Cardiac muscle cell (in vitro differentiated cells and primary cell): ENCODE results near the gene IFNK. TPM values are rescaled to one million over a fixed set of nuclear protein-coding genes. Genes with fewer than 3 reads are reported as not detected.

ENCODE experiments used
- DNase-seq, 2 donors: peaks; one replicate each; pipeline versions ENCODE4 v3.0.0 to v3.0.0-alpha.2; 2010 to 2017; ENCODE audit warnings: low read depth in 1 of 2, low spot score in 1 of 2
- H3K27ac ChIP-seq: fragments of 200-600 bp; sonication (generic); 2 replicates; pipeline ENCODE4 v1.5.1; 2016
- H3K27me3 ChIP-seq: fragments of 200-600 bp; sonication (generic); 2 replicates; pipeline ENCODE4 v1.6.0; 2016; ENCODE audit warnings: control low read depth
- H3K36me3 ChIP-seq: fragments of 200-600 bp; sonication (generic); 2 replicates; pipeline ENCODE4 v1.5.1; 2016; ENCODE audit warnings: control low read depth
- H3K4me1 ChIP-seq: fragments of 200-600 bp; sonication (generic); 2 replicates; pipeline ENCODE4 v1.8.1; 2017; ENCODE audit warnings: low read depth, mild to moderate bottlenecking, mixed run types
- H3K4me3 ChIP-seq: fragments of 200-600 bp; sonication (generic); 2 replicates; pipeline ENCODE4 v1.5.1; 2016; ENCODE audit warnings: mild to moderate bottlenecking
- H3K9me3 ChIP-seq: fragments of 200-600 bp; sonication (generic); 2 replicates; pipeline ENCODE4 v1.5.1; 2017; ENCODE audit warnings: low read depth, mild to moderate bottlenecking, control low read depth
- CTCF ChIP-seq: IDR thresholded peaks from 2 replicates; pipeline ENCODE4 v1.5.1; 2012; ENCODE audit warnings: low read depth, mild to moderate bottlenecking, low read length
- polyA plus RNA-seq: library from polyadenylated mRNA; unstranded; fragments of >200 nt; fragmentation: Nextera tagmentation; extraction: Ambion mirVana; gene quantifications from 2 replicates; pipeline ENCODE4 v1.2.1, GENCODE V29; 2016
- total RNA-seq: library from RNA; depleted of rRNA; stranded (reverse); fragments of >200 nt; gene quantifications from 2 replicates; pipeline ENCODE4 v1.2.3, GENCODE V29; 2016

Gene IFNK
- total and polyA plus RNA-seq, 2 experiments from 2014 or later = not detected

DNA sequence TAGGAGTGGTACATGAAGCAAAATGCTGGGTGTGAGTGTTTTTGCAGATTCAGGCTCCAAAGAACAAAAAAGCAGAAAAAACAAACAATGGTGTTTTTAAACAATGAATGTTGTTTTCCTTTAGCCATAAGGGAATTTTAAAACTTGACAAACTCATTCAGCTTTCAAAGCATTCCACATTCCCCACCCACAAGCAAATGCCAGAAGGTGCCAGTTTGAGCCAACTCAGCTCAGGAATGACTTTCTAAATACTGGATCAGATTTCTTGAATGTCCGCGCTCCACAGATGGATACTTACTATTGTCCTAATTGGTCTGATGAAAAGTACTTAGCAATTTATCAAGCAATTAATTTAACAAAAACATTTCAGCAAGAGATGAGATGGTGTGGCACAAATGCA, 18.4 kb downstream of the IFNK start:
- Histone ChIP-seq H3K4me3 (no peak overlapping the region), H3K9me3 (no peaks in the 10 kb centered on the region), H3K4me1 (no peaks in the 10 kb centered on the region), H3K27me3 (no peaks in the 10 kb centered on the region), H3K27ac (no peak overlapping the region), H3K36me3 (peaks cover 8% of the 10 kb centered on the region)
- DNase-seq = no peak
- no peak for TF ChIP-seq CTCF

DNA sequence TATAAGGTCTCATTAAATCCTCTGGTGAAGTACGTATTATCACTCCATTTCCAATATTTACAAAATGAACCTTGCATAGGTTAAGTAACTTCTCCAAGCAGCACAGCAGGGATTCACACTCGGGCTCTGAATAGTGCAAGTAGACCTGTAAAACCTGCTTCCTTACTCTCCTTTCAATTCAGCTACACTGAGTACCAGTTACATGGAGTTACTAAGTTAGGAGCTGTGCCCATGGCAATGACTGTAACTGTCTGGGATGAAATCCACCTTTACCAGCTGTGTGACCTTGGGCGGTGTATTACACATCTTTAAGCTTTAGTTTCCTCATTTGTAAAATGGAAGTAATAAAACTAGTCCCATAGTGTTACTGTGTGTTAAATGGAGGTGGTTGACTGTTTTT, 21.4 kb downstream of the IFNK start:
- Histone ChIP-seq H3K27me3 (no peaks in the 10 kb centered on the region), H3K9me3 (no peaks in the 10 kb centered on the region), H3K27ac (no peak overlapping the region), H3K4me3 (no peak overlapping the region), H3K4me1 (no peaks in the 10 kb centered on the region), H3K36me3 (peaks cover 13% of the 10 kb centered on the region)
- DNase-seq = no peak
- TF ChIP-seq CTCF = no peak

DNA sequence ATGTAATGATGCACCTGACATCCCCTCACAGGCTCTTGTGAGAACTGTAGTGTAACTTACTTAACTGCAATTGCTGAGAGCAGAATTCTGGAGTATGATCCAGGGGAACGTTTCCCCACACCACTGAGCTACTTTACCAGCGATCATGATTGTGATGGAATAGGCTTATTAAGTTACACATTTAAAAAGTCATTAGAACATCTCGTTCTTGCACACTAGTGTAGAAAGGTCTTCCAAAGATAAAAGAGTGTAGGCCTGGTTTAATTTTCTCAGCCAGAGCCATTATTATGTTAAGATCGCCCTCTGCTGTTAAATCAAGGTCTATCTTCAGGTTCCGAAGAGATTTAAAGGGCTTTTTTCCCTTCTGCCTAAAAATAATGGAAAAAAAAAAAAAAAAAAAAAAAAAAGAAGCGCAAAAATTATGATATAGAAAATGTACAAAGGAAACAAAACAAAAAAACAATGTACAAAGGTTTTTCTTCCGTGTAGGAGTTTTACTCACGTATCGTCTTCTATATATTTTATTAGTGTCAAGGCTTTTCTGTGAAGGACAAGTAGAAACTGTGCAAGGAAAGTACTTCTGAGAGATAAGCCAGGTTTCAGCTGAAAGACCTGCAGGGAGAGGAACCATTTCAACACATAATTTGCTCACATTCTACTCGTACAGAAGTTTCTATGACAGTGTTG, 24.1 kb downstream of the IFNK start:
- TF ChIP-seq CTCF = peak; percentile 44
- no peaks in the 10 kb centered on the region for H3K9me3 ChIP-seq
- no peak overlapping the region for H3K27ac ChIP-seq
- H3K27me3 ChIP-seq = no peaks in the 10 kb centered on the region
- no peak overlapping the region for H3K4me3 ChIP-seq
- DNase-seq = peak; percentile 63 to 64
- peaks cover 13% of the 10 kb centered on the region for H3K36me3 ChIP-seq
- no peaks in the 10 kb centered on the region for H3K4me1 ChIP-seq

DNA sequence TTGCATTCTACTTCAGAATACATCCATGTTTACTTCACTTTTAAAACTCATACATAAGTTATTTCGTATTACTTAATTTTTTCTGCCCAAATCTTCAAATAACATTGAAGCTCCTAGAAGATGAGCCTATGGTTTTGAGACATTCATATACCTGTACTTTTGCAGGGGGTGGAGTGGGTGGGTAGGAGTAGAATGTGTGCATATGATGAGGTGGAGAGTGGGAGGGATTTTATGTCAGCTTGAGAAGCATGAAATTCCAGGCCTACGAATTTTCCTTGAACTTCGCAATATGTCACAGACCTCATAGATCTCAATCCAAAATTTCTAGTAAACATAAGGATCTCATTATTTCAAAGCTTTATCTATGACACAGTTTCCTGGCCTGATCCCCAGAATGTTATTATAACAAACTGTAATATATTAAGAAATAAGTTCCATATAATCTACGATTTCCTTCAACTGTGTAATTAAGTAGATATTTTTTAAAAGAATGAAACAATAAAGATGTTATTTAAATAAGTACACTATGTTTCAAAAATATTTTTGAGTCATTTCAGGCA, 25.2 kb downstream of the IFNK start:
- TF ChIP-seq CTCF = no peak
- Histone ChIP-seq H3K27ac (no peak overlapping the region), H3K9me3 (no peaks in the 10 kb centered on the region), H3K27me3 (no peaks in the 10 kb centered on the region), H3K4me1 (no peaks in the 10 kb centered on the region), H3K36me3 (peaks cover 13% of the 10 kb centered on the region), H3K4me3 (no peak overlapping the region)
- DNase-seq = peak in 1 of 2 donors; percentile 72

DNA sequence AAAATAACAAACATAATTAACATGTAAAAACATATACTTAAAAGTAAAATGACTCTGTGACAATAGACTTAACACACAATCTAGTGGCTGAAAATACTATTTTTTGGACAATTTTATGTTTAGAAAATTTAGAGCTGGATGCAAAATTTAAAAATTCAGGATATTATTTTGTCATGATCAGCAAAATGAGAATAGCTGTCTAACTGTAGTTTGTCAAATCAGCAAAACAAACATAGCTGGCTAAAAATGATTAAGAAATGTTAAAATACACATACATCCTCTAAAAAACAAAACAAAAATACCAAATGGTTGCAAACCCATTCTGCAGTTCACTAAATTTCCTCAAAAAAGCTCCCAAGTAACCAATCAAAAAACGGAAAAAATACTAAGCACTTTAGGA, 30.6 kb downstream of the IFNK start:
- H3K36me3 ChIP-seq = peaks cover 29% of the 10 kb centered on the region
- H3K27ac ChIP-seq = no peak overlapping the region
- no peaks in the 10 kb centered on the region for H3K9me3 ChIP-seq
- no peaks in the 10 kb centered on the region for H3K27me3 ChIP-seq
- no peak for DNase-seq
- no peaks in the 10 kb centered on the region for H3K4me1 ChIP-seq
- no peak overlapping the region for H3K4me3 ChIP-seq
- TF ChIP-seq CTCF = no peak
